Measurements from ENCODE around the gene CMTM7. TPM values are rescaled to one million over a fixed set of nuclear protein-coding genes. Genes with fewer than 3 reads are reported as not detected.

Gene CMTM7
- total and polyA plus RNA-seq, 2 experiments from 2014 or later: 32.2 to 93.6 TPM

GRCh38 chr3:32443478-32443877 is 51.8 kb downstream of the CMTM7 start:
- Histone ChIP-seq H3F3A (replicated peaks; ENCODE audit: low read depth) (no peaks in the 10 kb centered on the region), H3K4me2 (no peak overlapping the region), H4K20me1 (replicated peaks; ENCODE audit: insufficient read depth) (peaks cover 4% of the 10 kb centered on the region; the same call in 1 of the 2 replicates), H3K36me3 (ENCODE audit: insufficient read depth) (no peaks in the 10 kb centered on the region; the same call in 1 of the 2 replicates), H2AFZ (no peak overlapping the region), H3K27ac (ENCODE audit: low read depth) (no peak overlapping the region), H3K27me3 (ENCODE audit: insufficient read depth) (no peaks in the 10 kb centered on the region), H3K9me2 (ENCODE audit: insufficient read depth) (no peaks in the 10 kb centered on the region), H3K79me2 (replicated peaks; ENCODE audit: insufficient read depth) (0 out of 2 replicates have a peak, but pooled peaks cover 5% of the 10 kb centered on the region), H3K4me3 (no peak overlapping the region), H3K4me1 (ENCODE audit: insufficient read depth) (peaks cover 4% of the 10 kb centered on the region)
- ATAC-seq (no peak), DNase-seq (ENCODE audit: low spot score) (no peak)
- peaks cover 2% of the 10 kb centered on the region for H3K27me3 Mint-ChIP-seq (ENCODE audit: insufficient read depth, low read depth, poor library complexity)
- no peak overlapping the region for H3K4me3 Mint-ChIP-seq
- TF ChIP-seq EZH2phosphoT487 (IDR thresholded peaks at IDR 0.05; ENCODE audit: unreplicated experiment): no peak
- TF ChIP-seq ETS1 (IDR thresholded peaks at IDR 0.05): no peak
- no peak for TF ChIP-seq ZNF114 (CRISPR knock-in tag; IDR thresholded peaks at IDR 0.05)
- no peak for TF ChIP-seq POLR2AphosphoS5 (IDR thresholded peaks at IDR 0.05; ENCODE audit: low read depth)
- no peak for TF ChIP-seq STAT1 (IDR thresholded peaks at IDR 0.05; ENCODE audit: unreplicated experiment)
- TF ChIP-seq JUNB (IDR thresholded peaks at IDR 0.05; ENCODE audit: unreplicated experiment): no peak
- TF ChIP-seq CTCF (conservative IDR thresholded peaks at IDR 0.05; ENCODE audit: low read depth in 2 of 2): no peak
- no peak for TF ChIP-seq REST (IDR thresholded peaks at IDR 0.05; ENCODE audit: unreplicated experiment)
- peaks cover 15% of the 10 kb centered on the region for H3K36me3 Mint-ChIP-seq (ENCODE audit: low read depth)
- no peaks in the 10 kb centered on the region for H3K9me3 Mint-ChIP-seq
- no peak overlapping the region for H3K27ac Mint-ChIP-seq
- H3K4me1 Mint-ChIP-seq: peaks cover 14% of the 10 kb centered on the region

GRCh38 chr3:32447865-32448400 is 56.3 kb downstream of the CMTM7 start:
- H3K27ac Mint-ChIP-seq: peak overlapping the region; percentile 17
- H3K27ac ChIP-seq (ENCODE audit: low read depth): no peak overlapping the region
- no peaks in the 10 kb centered on the region for H3K9me3 Mint-ChIP-seq
- H3K4me3 Mint-ChIP-seq: no peak overlapping the region
- peaks cover 11% of the 10 kb centered on the region for H3K36me3 Mint-ChIP-seq (ENCODE audit: low read depth)
- H3K4me3 ChIP-seq: no peak overlapping the region
- no peaks in the 10 kb centered on the region for H3K9me2 ChIP-seq (ENCODE audit: insufficient read depth)
- H3K36me3 ChIP-seq (ENCODE audit: insufficient read depth): peaks cover under 1% of the 10 kb centered on the region; the same call in 1 of the 2 replicates
- no peaks in the 10 kb centered on the region for H3F3A ChIP-seq (replicated peaks; ENCODE audit: low read depth)
- H2AFZ ChIP-seq: no peak overlapping the region
- H3K27me3 ChIP-seq (ENCODE audit: insufficient read depth): no peaks in the 10 kb centered on the region
- peaks cover 17% of the 10 kb centered on the region for H3K4me1 Mint-ChIP-seq
- peaks cover under 1% of the 10 kb centered on the region for H3K27me3 Mint-ChIP-seq (ENCODE audit: insufficient read depth, low read depth, poor library complexity)
- H4K20me1 ChIP-seq (replicated peaks; ENCODE audit: insufficient read depth): no peaks in the 10 kb centered on the region
- peak; percentile 76 for ATAC-seq
- DNase-seq (ENCODE audit: low spot score): peak; percentile 24
- no peaks in the 10 kb centered on the region; the same call in 1 of the 2 replicates for H3K4me1 ChIP-seq (ENCODE audit: insufficient read depth)
- no peak overlapping the region for H3K4me2 ChIP-seq
- 0 out of 2 replicates have a peak, but pooled peaks cover 5% of the 10 kb centered on the region for H3K79me2 ChIP-seq (replicated peaks; ENCODE audit: insufficient read depth)
- TF ChIP-seq NANOG (IDR thresholded peaks at IDR 0.05; ENCODE audit: borderline replicate concordance): no peak
- no peak for TF ChIP-seq EZH2phosphoT487 (IDR thresholded peaks at IDR 0.05; ENCODE audit: unreplicated experiment)
- no peak for TF ChIP-seq REST (IDR thresholded peaks at IDR 0.05; ENCODE audit: unreplicated experiment)
- TF ChIP-seq STAT1 (IDR thresholded peaks at IDR 0.05; ENCODE audit: unreplicated experiment): no peak
- TF ChIP-seq CREB1 (CRISPR knock-in tag; IDR thresholded peaks at IDR 0.05; ENCODE audit: low read depth): no peak
- TF ChIP-seq ETS1 (IDR thresholded peaks at IDR 0.05): no peak
- no peak for TF ChIP-seq EZH2 (IDR thresholded peaks at IDR 0.05; ENCODE audit: low read depth, unreplicated experiment)
- TF ChIP-seq JUNB (IDR thresholded peaks at IDR 0.05; ENCODE audit: unreplicated experiment): no peak
- no peak for TF ChIP-seq ZNF331 (CRISPR knock-in tag; IDR thresholded peaks at IDR 0.05; ENCODE audit: low read depth)
